Heart left ventricle (tissue), 13 donors: ENCODE measurements around the gene TRAK1.

Source experiments
- CTCF ChIP-seq, 12 donors: fragments of 200-600 bp; sonication (generic) in 4 of 12; IDR thresholded peaks; one replicate each; pipeline versions ENCODE4 v1.5.0 to v1.8.0; 2018 to 2022; ENCODE audit warnings: antibody characterized with exemption in 12 of 12, mild to moderate bottlenecking in 5 of 12
- POLR2A ChIP-seq, 2 donors: fragments of 450-650 bp; IDR thresholded peaks; one replicate each; pipeline ENCODE4 v1.6.1; 2017; ENCODE audit warnings: antibody characterized with exemption in 2 of 2, mild to moderate bottlenecking in 2 of 2, moderate library complexity in 2 of 2
- donor health status: ischemic (EF 13 %, LVEDD 7.1; RV severe dilation, severe dysfunction).
- donor health status: DM: no; HTN: yes; CAD: no.
- donor health status: DM: no; HTN: no; CAD: no.
- donor health status: ischemic (EF 25% LVEDD 6.9; RV normal size, moderate dysfunction).
- donor health status: ischemic (EF 25% LVEDD 5.7; RV mildly dilated, moderate dysfunction).
- donor health status: ischemic (EF 35%, LVEDD 5.7; RV mildly dilated, moderate dysfunction).
- donor health status: nonischemic (EF 11% LVEDD 7.7; RV severe dilation, severe dysfunction).
- donor health status: DM: yes; HTN: yes; CAD: no.
- donor health status: PGD.
- donor health status: ischemic (EF 29% LVEDD 5.4; RV normal size, mild dysfunction).
- donor health status: nonischemic (EF 23%, LVEDD 6.1; RV moderate dilation, normal function).

- no peak for TF ChIP-seq CTCF (IDR thresholded peaks at IDR 0.05)
- no peak for TF ChIP-seq POLR2A (IDR thresholded peaks at IDR 0.05)
Observed at GRCh38 chr3:42175386-42176240, 84.5 kb downstream of the TRAK1 start.
